HG03175 (cell line): ENCODE results near the gene PTPRM.

Experiments used
- ATAC-seq: cut with Tn5 transposase; IDR thresholded peaks from one replicate; pipeline ENCODE4 v1.9.1; 2021; ENCODE audit warnings: mild to moderate bottlenecking, moderate library complexity; ENCODE audit not compliant: unreplicated experiment

PTPRM gene

GRCh38 chr18:7624697-7625096 is 57.6 kb downstream of the PTPRM start:
- no peak for ATAC-seq

- ATAC-seq = no peak
Measured at GRCh38 chr18:7626175-7626921, 59.2 kb downstream of the PTPRM start.

GRCh38 chr18:7626922-7627440 is 59.9 kb downstream of the PTPRM start:
- no peak for ATAC-seq

- no peak for ATAC-seq
Measured at GRCh38 chr18:7629416-7629815, 62.3 kb downstream of the PTPRM start.

GRCh38 chr18:7630731-7631442 is 63.8 kb downstream of the PTPRM start:
- no peak for ATAC-seq

GRCh38 chr18:7632152-7633098 is 65.3 kb downstream of the PTPRM start:
- no peak for ATAC-seq

- no peak for ATAC-seq
Measured at GRCh38 chr18:7633171-7633570, 66.1 kb downstream of the PTPRM start.

GRCh38 chr18:7635948-7636347 is 68.8 kb downstream of the PTPRM start:
- ATAC-seq = no peak

GRCh38 chr18:7637269-7637668 is 70.2 kb downstream of the PTPRM start:
- no peak for ATAC-seq

GRCh38 chr18:7638321-7638720 is 71.2 kb downstream of the PTPRM start:
- ATAC-seq = no peak

- ATAC-seq = no peak
Measured at GRCh38 chr18:7641813-7642212, 74.7 kb downstream of the PTPRM start.

GRCh38 chr18:7642331-7642890 is 75.3 kb downstream of the PTPRM start:
- no peak for ATAC-seq

GRCh38 chr18:7645756-7646155 is 78.6 kb downstream of the PTPRM start:
- ATAC-seq = no peak

- no peak for ATAC-seq
Measured at GRCh38 chr18:7646174-7646886, 79.2 kb downstream of the PTPRM start.

- ATAC-seq = no peak
Measured at GRCh38 chr18:7647500-7647899, 80.4 kb downstream of the PTPRM start.

GRCh38 chr18:7657050-7657449 is 89.9 kb downstream of the PTPRM start:
- no peak for ATAC-seq

GRCh38 chr18:7657937-7658336 is 90.8 kb downstream of the PTPRM start:
- no peak for ATAC-seq

GRCh38 chr18:7658701-7659100 is 91.6 kb downstream of the PTPRM start:
- no peak for ATAC-seq

GRCh38 chr18:7661207-7661606 is 94.1 kb downstream of the PTPRM start:
- no peak for ATAC-seq

GRCh38 chr18:7662866-7663265 is 95.8 kb downstream of the PTPRM start:
- ATAC-seq = no peak
